AG20443 (cell line): ENCODE data around the gene S100P.
"Not testable (repeated sequence)": the region's sequence is repeated elsewhere in the genome, so short reads cannot be mapped to it uniquely, and the experiment has no call there.

Experiments used
- DNase-seq: peaks from one replicate; pipeline ENCODE4 v3.0.0; 2012; ENCODE audit warnings: low spot score, mixed read lengths

The S100P gene

GRCh38 chr4:6673191-6673659 is 20.5 kb upstream of the S100P start:
- DNase-seq: not testable (repeated sequence)

GRCh38 chr4:6673660-6674499 is 19.8 kb upstream of the S100P start:
- DNase-seq: peak; percentile 100

GRCh38 chr4:6674500-6675149 is 19.1 kb upstream of the S100P start:
- no peak for DNase-seq

GRCh38 chr4:6676722-6677558 is 16.7 kb upstream of the S100P start:
- DNase-seq: no peak

GRCh38 chr4:6680372-6681034 is 13.2 kb upstream of the S100P start:
- DNase-seq: no peak

GRCh38 chr4:6681191-6681590 is 12.5 kb upstream of the S100P start:
- no peak for DNase-seq

- no peak for DNase-seq
Measured at GRCh38 chr4:6682862-6683590, 10.7 kb upstream of the S100P start.

GRCh38 chr4:6684656-6685055 is 9.0 kb upstream of the S100P start:
- no peak for DNase-seq

- DNase-seq: no peak
Measured at GRCh38 chr4:6686104-6686787, 7.4 kb upstream of the S100P start.

GRCh38 chr4:6687947-6688878 is 5.5 kb upstream of the S100P start:
- no peak for DNase-seq

- peak; percentile 94 for DNase-seq
Measured at GRCh38 chr4:6688879-6689505, 4.7 kb upstream of the S100P start.

GRCh38 chr4:6689506-6689960 is 4.1 kb upstream of the S100P start:
- no peak for DNase-seq

- no peak for DNase-seq
Measured at GRCh38 chr4:6692379-6692778, 1.3 kb upstream of the S100P start.

- DNase-seq: peak; percentile 32
Measured at GRCh38 chr4:6692806-6693205, 872 bp upstream of the S100P start.

- DNase-seq: no peak
Measured at GRCh38 chr4:6694177-6694901, 661 bp downstream of the S100P start.

GRCh38 chr4:6695660-6696610 is 2.3 kb downstream of the S100P start:
- no peak for DNase-seq

GRCh38 chr4:6696611-6697010 is 2.9 kb downstream of the S100P start:
- DNase-seq: no peak
